ENCODE data around the gene MYL7.
"Not testable (repeated sequence)": the region's sequence is repeated elsewhere in the genome, so short reads cannot be mapped to it uniquely, and the experiment has no call there.

Gene MYL7

GRCh38 chr7:44176486-44176885, 35.4 kb upstream of the MYL7 start:
- Histone ChIP-seq H3K36me3 (ENCODE audit: control insufficient read depth, insufficient read depth, low read length) (no peaks in the 10 kb centered on the region), H3K27me3 (ENCODE audit: control insufficient read depth, insufficient read depth, low read length) (no peaks in the 10 kb centered on the region), H3K9me3 (ENCODE audit: control insufficient read depth, low read length) (no peaks in the 10 kb centered on the region), H3K4me1 (no peaks in the 10 kb centered on the region), H3K4me2 (ENCODE audit: low read length) (no peak overlapping the region), H3K27ac (no peak overlapping the region), H3K9ac (no peak overlapping the region), H3K4me3 (ENCODE audit: low read depth, low read length) (no peak overlapping the region), H3K79me2 (no peaks in the 10 kb centered on the region), H2AFZ (no peak overlapping the region)
- TF ChIP-seq CTCF (IDR thresholded peaks at IDR 0.05), result no peak

GRCh38 chr7:44175730-44176129, 34.6 kb upstream of the MYL7 start:
- Histone ChIP-seq H3K9me3 (ENCODE audit: control insufficient read depth, low read length) (no peaks in the 10 kb centered on the region), H3K27me3 (ENCODE audit: control insufficient read depth, insufficient read depth, low read length) (no peaks in the 10 kb centered on the region), H2AFZ (no peak overlapping the region), H3K9ac (no peak overlapping the region), H3K36me3 (ENCODE audit: control insufficient read depth, insufficient read depth, low read length) (no peaks in the 10 kb centered on the region), H3K4me3 (ENCODE audit: low read depth, low read length) (no peak overlapping the region), H3K27ac (no peak overlapping the region), H3K4me1 (no peaks in the 10 kb centered on the region), H3K79me2 (no peaks in the 10 kb centered on the region), H3K4me2 (ENCODE audit: low read length) (no peak overlapping the region)
- TF ChIP-seq CTCF (IDR thresholded peaks at IDR 0.05), result no peak

- H3K9ac ChIP-seq; H3K27ac ChIP-seq; H2AFZ ChIP-seq; H3K4me3 ChIP-seq (ENCODE audit: low read depth, low read length); H3K4me1 ChIP-seq; H3K27me3 ChIP-seq (ENCODE audit: control insufficient read depth, insufficient read depth, low read length); H3K4me2 ChIP-seq (ENCODE audit: low read length); H3K36me3 ChIP-seq (ENCODE audit: control insufficient read depth, insufficient read depth, low read length); H3K79me2 ChIP-seq; H3K9me3 ChIP-seq (ENCODE audit: control insufficient read depth, low read length): not testable (repeated sequence)
These were observed 33.5 kb upstream of the MYL7 start for GRCh38 chr7:44174694-44174948.

GRCh38 chr7:44173911-44174693, 33.0 kb upstream of the MYL7 start:
- H3K79me2 ChIP-seq, result no peaks in the 10 kb centered on the region
- TF ChIP-seq CTCF (IDR thresholded peaks at IDR 0.05), result no peak
- H3K9me3 ChIP-seq (ENCODE audit: control insufficient read depth, low read length), result no peaks in the 10 kb centered on the region
- no peak overlapping the region for H3K4me3 ChIP-seq (ENCODE audit: low read depth, low read length)
- no peaks in the 10 kb centered on the region for H3K36me3 ChIP-seq (ENCODE audit: control insufficient read depth, insufficient read depth, low read length)
- no peaks in the 10 kb centered on the region for H3K4me1 ChIP-seq
- H3K9ac ChIP-seq, result no peak overlapping the region
- no peaks in the 10 kb centered on the region for H3K27me3 ChIP-seq (ENCODE audit: control insufficient read depth, insufficient read depth, low read length)
- H3K27ac ChIP-seq, result no peak overlapping the region
- H2AFZ ChIP-seq, result no peak overlapping the region
- H3K4me2 ChIP-seq (ENCODE audit: low read length), result no peak overlapping the region

- Histone ChIP-seq H3K4me3 (ENCODE audit: low read depth, low read length) (no peak overlapping the region), H3K36me3 (ENCODE audit: control insufficient read depth, insufficient read depth, low read length) (no peaks in the 10 kb centered on the region), H3K79me2 (no peaks in the 10 kb centered on the region), H2AFZ (no peak overlapping the region), H3K27ac (no peak overlapping the region), H3K9ac (no peak overlapping the region), H3K4me2 (ENCODE audit: low read length) (no peak overlapping the region), H3K4me1 (no peaks in the 10 kb centered on the region), H3K9me3 (ENCODE audit: control insufficient read depth, low read length) (no peaks in the 10 kb centered on the region), H3K27me3 (ENCODE audit: control insufficient read depth, insufficient read depth, low read length) (no peaks in the 10 kb centered on the region)
- TF ChIP-seq CTCF (IDR thresholded peaks at IDR 0.05), result no peak
These were observed 31.8 kb upstream of the MYL7 start for GRCh38 chr7:44172803-44173424.

Measured in parathyroid adenoma (tissue), 2 donors.